Mesothelial cell of epicardium (in vitro differentiated cells): ENCODE results near the gene TCTN1. TPM values are rescaled to one million over a fixed set of nuclear protein-coding genes. Genes with fewer than 3 reads are reported as not detected.

Experiments used
- DNase-seq, 2 experiments: peaks; one replicate each; pipeline ENCODE4 v3.0.0; 2021; ENCODE audit warnings: low spot score in 2 of 2; ENCODE audit not compliant: unreplicated experiment in 2 of 2
- H3K27ac Mint-ChIP-seq: 2 replicates; pipeline ENCODE4 v1.8.0; 2021; ENCODE audit warnings: mixed read lengths
- H3K27me3 Mint-ChIP-seq: 2 replicates; pipeline ENCODE4 v1.8.0; 2021; ENCODE audit warnings: low read depth, mixed read lengths
- H3K36me3 Mint-ChIP-seq: 2 replicates; pipeline ENCODE4 v1.8.0; 2021; ENCODE audit warnings: mixed read lengths
- H3K4me1 Mint-ChIP-seq: 2 replicates; pipeline ENCODE4 v1.8.0; 2021; ENCODE audit warnings: mixed read lengths
- H3K4me3 Mint-ChIP-seq: 2 replicates; pipeline ENCODE4 v1.8.0; 2021; ENCODE audit warnings: mild to moderate bottlenecking, moderate library complexity, mixed read lengths
- H3K9me3 Mint-ChIP-seq: 2 replicates; pipeline ENCODE4 v1.8.0; 2021; ENCODE audit warnings: mixed read lengths
- CTCF ChIP-seq: fragments of 200-600 bp; sonication (generic); IDR thresholded peaks from one replicate; pipeline ENCODE4 v1.5.0; 2021; ENCODE audit warnings: antibody characterized with exemption; ENCODE audit not compliant: unreplicated experiment
- total RNA-seq: library from RNA; stranded (reverse); gene quantifications from 3 replicates; pipeline ENCODE4 v1.2.1, GENCODE V29; 2021

TCTN1 gene
- total RNA-seq, 1 donor from 2014 or later = 63.4 TPM

- Mint-ChIP-seq H3K9me3 (no peaks in the 10 kb centered on the region), H3K4me3 (no peak overlapping the region), H3K27me3 (no peaks in the 10 kb centered on the region), H3K36me3 (peaks cover 20% of the 10 kb centered on the region), H3K27ac (no peak overlapping the region), H3K4me1 (no peaks in the 10 kb centered on the region)
- TF ChIP-seq CTCF = no peak
- no peak for DNase-seq
Measured at GRCh38 chr12:110656071-110656655, 42.2 kb downstream of the TCTN1 start.

- DNase-seq = no peak
- no peaks in the 10 kb centered on the region for H3K4me1 Mint-ChIP-seq
- H3K27me3 Mint-ChIP-seq = peaks cover under 1% of the 10 kb centered on the region
- no peak overlapping the region for H3K27ac Mint-ChIP-seq
- peaks cover 10% of the 10 kb centered on the region for H3K36me3 Mint-ChIP-seq
- TF ChIP-seq CTCF = no peak
- no peak overlapping the region for H3K4me3 Mint-ChIP-seq
- no peaks in the 10 kb centered on the region for H3K9me3 Mint-ChIP-seq
Measured at GRCh38 chr12:110657747-110658146, 43.8 kb downstream of the TCTN1 start.

GRCh38 chr12:110658242-110658641 is 44.3 kb downstream of the TCTN1 start:
- peaks cover 2% of the 10 kb centered on the region for H3K27me3 Mint-ChIP-seq
- H3K4me1 Mint-ChIP-seq = no peaks in the 10 kb centered on the region
- no peak overlapping the region for H3K27ac Mint-ChIP-seq
- peaks cover 10% of the 10 kb centered on the region for H3K36me3 Mint-ChIP-seq
- H3K9me3 Mint-ChIP-seq = no peaks in the 10 kb centered on the region
- TF ChIP-seq CTCF = no peak
- DNase-seq = no peak
- H3K4me3 Mint-ChIP-seq = no peak overlapping the region

GRCh38 chr12:110658878-110659277 is 44.9 kb downstream of the TCTN1 start:
- peaks cover 2% of the 10 kb centered on the region for H3K27me3 Mint-ChIP-seq
- peaks cover 8% of the 10 kb centered on the region for H3K36me3 Mint-ChIP-seq
- no peak overlapping the region for H3K4me3 Mint-ChIP-seq
- H3K9me3 Mint-ChIP-seq = peaks cover 1% of the 10 kb centered on the region
- no peak overlapping the region for H3K27ac Mint-ChIP-seq
- no peaks in the 10 kb centered on the region for H3K4me1 Mint-ChIP-seq
- no peak for DNase-seq
- no peak for TF ChIP-seq CTCF

- Mint-ChIP-seq H3K4me1 (no peaks in the 10 kb centered on the region), H3K27me3 (peaks cover 2% of the 10 kb centered on the region), H3K36me3 (peaks cover 7% of the 10 kb centered on the region), H3K27ac (no peak overlapping the region), H3K4me3 (no peak overlapping the region), H3K9me3 (peaks cover 14% of the 10 kb centered on the region)
- TF ChIP-seq CTCF = no peak
- DNase-seq = no peak
Measured at GRCh38 chr12:110661337-110661972, 47.5 kb downstream of the TCTN1 start.

- H3K27me3 Mint-ChIP-seq = peaks cover 2% of the 10 kb centered on the region
- H3K4me1 Mint-ChIP-seq = no peaks in the 10 kb centered on the region
- H3K9me3 Mint-ChIP-seq = peaks cover 18% of the 10 kb centered on the region
- no peak for DNase-seq
- peaks cover 11% of the 10 kb centered on the region for H3K36me3 Mint-ChIP-seq
- no peak for TF ChIP-seq CTCF
- no peak overlapping the region for H3K4me3 Mint-ChIP-seq
- H3K27ac Mint-ChIP-seq = no peak overlapping the region
Measured at GRCh38 chr12:110666892-110667291, 53.0 kb downstream of the TCTN1 start.
